ENCODE results near the gene ANAPC13.

DNA sequence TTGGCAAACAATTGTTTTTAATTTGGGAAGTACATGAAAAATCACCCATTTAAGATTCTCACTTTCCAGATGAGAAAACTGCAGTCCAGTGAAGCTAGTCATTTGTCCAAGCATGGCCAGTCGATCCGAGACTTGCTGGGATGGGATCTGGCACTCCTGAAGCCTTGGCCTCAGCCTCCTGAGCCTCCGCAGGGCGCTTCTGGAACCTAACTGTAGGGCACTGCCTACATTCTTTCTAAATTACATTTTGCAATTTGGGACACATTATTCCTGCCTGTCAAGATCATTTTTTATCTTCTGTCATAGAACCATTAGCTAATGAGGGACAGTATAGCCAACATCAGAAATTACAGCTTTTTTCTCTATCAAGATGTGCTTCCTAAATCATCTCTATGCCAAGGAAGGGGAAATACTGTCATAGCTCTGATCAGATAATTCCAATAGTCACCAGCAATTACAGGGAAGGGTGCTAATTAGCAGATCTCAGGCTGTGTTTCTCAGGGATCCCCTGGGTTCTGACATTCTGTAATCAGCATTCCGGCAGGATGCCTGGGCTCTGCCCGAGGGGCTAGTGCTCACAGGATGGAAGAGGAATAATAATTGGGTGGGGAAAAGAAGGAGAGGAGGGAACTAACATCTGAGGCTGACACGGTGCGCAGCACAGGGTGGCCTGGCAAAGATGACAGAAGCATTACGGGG, 28.3 kb downstream of the ANAPC13 start:
- TF ChIP-seq CTCF (IDR thresholded peaks at IDR 0.05) = no peak
- TF ChIP-seq POLR2A (IDR thresholded peaks at IDR 0.05) = no peak

All from body of pancreas (tissue), 4 donors.